ENCODE measurements around the gene ZNF687.
A peak's percentile ranks its signal among the peaks of the same experiment; 100 is the strongest.

The ZNF687 gene

DNA sequence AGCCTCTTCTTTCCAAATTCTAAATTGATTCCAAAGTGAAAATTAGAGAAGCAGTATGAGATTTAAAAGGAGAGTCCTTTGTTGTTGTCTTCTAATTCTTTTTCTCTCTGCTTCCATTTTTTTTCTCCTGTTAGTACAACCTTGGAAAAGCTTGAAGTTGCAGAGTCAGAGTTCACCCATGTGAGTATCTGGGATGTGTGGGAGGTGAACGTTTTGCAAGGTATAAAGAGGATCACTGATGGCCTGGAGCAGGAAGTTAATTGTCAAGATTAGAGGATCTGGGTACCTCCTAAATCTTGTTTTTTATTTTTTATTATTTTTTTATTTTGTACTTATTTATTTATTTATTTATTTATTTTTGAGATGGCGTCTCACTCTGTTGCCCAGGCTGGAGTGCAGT, 35.3 kb upstream of the ZNF687 start:
- POLR2A ChIA-PET, result interaction anchor here (0.8 to 1.0 kb wide), 2 partner anchors 8 to 57 kb away, joined by 3 to 5 read pairs; partner anchors contain the start of genes PSMD4 and VPS72
- TF ChIP-seq SP1 (IDR thresholded peaks at IDR 0.05) (no peak), PKNOX1 (IDR thresholded peaks at IDR 0.05) (no peak), BHLHE40 (IDR thresholded peaks at IDR 0.05; ENCODE audit: borderline replicate concordance) (no peak), ARNT (IDR thresholded peaks at IDR 0.05) (no peak), HDGF (IDR thresholded peaks at IDR 0.05; ENCODE audit: borderline replicate concordance) (no peak), FOXK2 (IDR thresholded peaks at IDR 0.05) (no peak), CTBP1 (IDR thresholded peaks at IDR 0.05; ENCODE audit: borderline replicate concordance) (no peak), ELF4 (IDR thresholded peaks at IDR 0.05) (no peak), ZNF384 (IDR thresholded peaks at IDR 0.05) (no peak), FOXM1 (IDR thresholded peaks at IDR 0.05; ENCODE audit: borderline replicate concordance) (no peak)
- CTCF ChIA-PET, result interaction anchor here (1.1 kb wide), 1 partner anchor 12 kb away, joined by 5 read pairs; no protein-coding TSS in a partner anchor
- DNase-seq (ENCODE audit: extremely low spot score), result no peak

DNA sequence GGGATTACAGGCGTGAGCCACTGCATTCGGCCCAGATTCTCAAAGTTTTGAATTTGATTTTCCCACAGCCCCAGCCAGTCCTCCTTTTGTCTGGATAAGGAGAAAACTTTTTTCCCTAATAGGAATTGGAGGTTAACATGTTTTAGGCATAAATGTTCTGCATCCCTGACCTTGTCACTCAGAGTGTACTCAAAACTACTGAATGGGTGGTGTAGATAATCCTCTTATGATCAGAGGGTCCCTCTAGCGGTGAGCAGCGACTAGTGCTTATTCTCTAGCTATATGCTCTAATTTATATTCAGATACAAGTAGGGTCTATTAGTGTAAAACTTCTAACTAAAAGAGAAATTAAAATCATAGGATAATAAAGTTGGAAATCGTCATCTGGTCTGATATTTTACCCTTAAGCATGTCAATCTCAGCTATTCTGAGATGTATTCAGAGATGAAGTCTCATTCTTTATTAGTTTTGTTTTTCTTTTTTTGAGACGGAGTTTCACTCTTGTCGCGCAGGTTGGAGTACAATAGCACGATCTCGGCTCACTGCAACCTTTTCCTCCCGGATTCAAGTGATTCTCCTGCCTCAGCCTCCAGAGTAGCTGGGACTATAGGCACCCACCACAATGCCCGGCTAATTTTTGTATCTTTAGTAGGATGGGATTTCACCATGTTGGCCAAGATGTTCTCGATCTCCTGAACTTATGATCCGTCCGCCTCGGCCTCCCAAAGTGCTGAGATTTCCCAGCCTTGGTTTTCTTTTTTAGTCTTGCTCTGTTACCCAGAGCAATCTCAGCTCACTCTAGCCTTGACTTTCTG, 30.2 kb upstream of the ZNF687 start:
- TF ChIP-seq FOXA1 (IDR thresholded peaks at IDR 0.05), result no peak
- peak; percentile 86 for TF ChIP-seq PKNOX1 (IDR thresholded peaks at IDR 0.05)
- CTCF ChIA-PET, result interaction anchor here (0.5 to 1.4 kb wide), 20 partner anchors 9 to 152 kb away, joined by 3 to 9 read pairs (median 4); no protein-coding TSS in a partner anchor
- POLR2A ChIA-PET, result interaction anchor here (0.8 to 2.5 kb wide), 5 partner anchors 17 to 62 kb away, joined by 3 to 14 read pairs (median 8); partner anchors contain the start of genes VPS72 and ZNF687
- DNase-seq (ENCODE audit: extremely low spot score), result peak; percentile 74

DNA sequence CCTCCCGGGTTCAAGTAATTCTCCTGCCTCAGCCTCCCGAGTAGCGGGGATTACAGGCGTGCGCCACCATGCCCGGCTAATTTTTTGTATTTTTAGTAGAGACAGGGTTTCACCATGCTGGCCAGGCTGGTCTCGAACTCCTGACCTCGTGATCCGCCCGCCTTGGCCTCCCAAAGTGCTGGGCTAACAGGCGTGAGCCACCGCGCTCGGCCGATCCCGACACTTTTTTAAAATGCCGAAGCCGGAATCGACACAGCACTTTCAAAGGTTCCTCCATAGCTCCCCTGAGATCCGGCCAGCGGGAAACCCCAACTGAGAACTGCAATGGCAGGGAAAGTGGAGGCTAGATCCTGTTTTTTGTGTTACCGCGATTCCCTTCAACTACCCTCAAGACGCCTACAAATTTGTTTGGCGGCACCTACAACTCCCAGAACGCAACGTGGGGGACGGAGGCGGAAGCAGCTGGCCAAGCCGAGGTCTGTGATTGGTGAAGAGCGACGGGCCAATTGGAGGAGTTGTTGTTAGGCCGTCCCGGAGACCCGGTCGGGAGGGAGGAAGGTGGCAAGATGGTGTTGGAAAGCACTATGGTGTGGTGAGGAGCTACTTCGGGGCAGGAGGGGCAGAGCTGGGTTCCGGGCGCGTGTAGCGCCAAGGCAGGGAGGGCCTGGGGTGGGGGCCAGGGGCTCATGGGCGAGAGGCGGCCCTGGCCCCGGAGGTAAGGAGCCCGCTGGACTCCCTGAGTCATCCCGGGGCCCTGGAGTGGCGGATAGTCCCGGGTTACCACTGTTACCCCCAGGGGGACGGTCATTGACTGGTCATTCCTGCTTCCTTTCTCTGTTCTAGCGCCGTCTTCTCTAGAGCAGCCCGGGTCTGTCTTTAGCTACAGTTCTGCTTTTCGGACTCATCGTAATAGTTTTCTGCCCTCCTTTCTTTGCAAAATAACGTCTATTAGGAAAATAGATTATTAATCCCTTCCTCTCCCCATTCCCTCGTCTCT, 27.6 kb upstream of the ZNF687 start, which contains the start of gene PSMD4:
Gene PSMD4, plus strand, starts transcription at position 518 of the 997 bp plus-strand sequence. Its CDS starts 49 bp downstream, at position 567.
- ChIA-PET CTCF (interaction anchor here (0.5 to 1.2 kb wide), 2 partner anchors 152 to 158 kb away, joined by 4 to 5 read pairs; no protein-coding TSS in a partner anchor), POLR2A (interaction anchor here (0.6 to 2.2 kb wide), 18 partner anchors 8 to 486 kb away, joined by 3 to 27 read pairs (median 4); partner anchors contain the start of genes MINDY1, PIP5K1A, VPS72 and ZNF687)
- DNase-seq (ENCODE audit: extremely low spot score), result peak; percentile 99
- TF ChIP-seq L3MBTL2 (conservative IDR thresholded peaks at IDR 0.05) (peak; percentile 91), BHLHE40 (IDR thresholded peaks at IDR 0.05; ENCODE audit: borderline replicate concordance) (no peak), CTBP1 (IDR thresholded peaks at IDR 0.05; ENCODE audit: borderline replicate concordance) (no peak), FOXM1 (IDR thresholded peaks at IDR 0.05; ENCODE audit: borderline replicate concordance) (no peak), TARDBP (IDR thresholded peaks at IDR 0.05) (no peak), ZNF384 (IDR thresholded peaks at IDR 0.05) (no peak), FOXA1 (IDR thresholded peaks at IDR 0.05) (no peak), HDGF (IDR thresholded peaks at IDR 0.05; ENCODE audit: borderline replicate concordance) (no peak), NFRKB (IDR thresholded peaks at IDR 0.05) (no peak), SP1 (IDR thresholded peaks at IDR 0.05) (no peak), FOXK2 (IDR thresholded peaks at IDR 0.05) (no peak), ELF4 (IDR thresholded peaks at IDR 0.05) (peak; percentile 93), SUZ12 (IDR thresholded peaks at IDR 0.05) (no peak), LEF1 (IDR thresholded peaks at IDR 0.05; ENCODE audit: borderline replicate concordance) (no peak), ARNT (IDR thresholded peaks at IDR 0.05) (no peak), PKNOX1 (IDR thresholded peaks at IDR 0.05) (no peak)

DNA sequence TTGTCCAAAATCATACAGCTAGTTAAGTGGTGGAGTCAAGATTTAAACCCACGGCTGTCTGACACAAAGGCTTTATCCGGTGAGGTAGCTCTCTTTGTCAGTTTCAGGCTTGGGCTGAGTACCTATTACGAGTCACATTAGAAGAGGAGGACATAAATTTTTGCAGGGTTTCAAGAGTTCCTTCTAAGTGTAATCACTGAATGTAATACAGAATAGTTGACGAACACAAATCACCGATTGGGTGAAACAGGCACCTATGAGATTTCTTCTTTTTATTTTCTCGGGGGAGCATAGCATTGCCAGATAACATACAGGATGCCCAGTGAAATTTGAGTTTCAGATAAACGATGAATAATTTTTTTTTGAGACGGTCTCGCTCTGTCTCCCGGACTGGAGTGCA, 26.7 kb upstream of the ZNF687 start:
- ChIA-PET CTCF (interaction anchor here (1.1 kb wide), 1 partner anchor 19 kb away, joined by 3 read pairs; no protein-coding TSS in a partner anchor), POLR2A (interaction anchor here (0.7 to 2.2 kb wide), 12 partner anchors 11 to 249 kb away, joined by 3 to 27 read pairs (median 6); partner anchors contain the start of genes MINDY1, PIP5K1A, VPS72 and ZNF687)
- TF ChIP-seq ELF4 (IDR thresholded peaks at IDR 0.05) (no peak), ZNF384 (IDR thresholded peaks at IDR 0.05) (no peak)
- no peak for DNase-seq (ENCODE audit: extremely low spot score)

GRCh38 chr1:151259351-151259750, 22.7 kb upstream of the ZNF687 start:
- DNase-seq (ENCODE audit: extremely low spot score), result no peak
- POLR2A ChIA-PET, result no interaction called here
- TF ChIP-seq L3MBTL2 (conservative IDR thresholded peaks at IDR 0.05), result no peak
- no peak for TF ChIP-seq LEF1 (IDR thresholded peaks at IDR 0.05; ENCODE audit: borderline replicate concordance)
- no peak for TF ChIP-seq HDGF (IDR thresholded peaks at IDR 0.05; ENCODE audit: borderline replicate concordance)
- no peak for TF ChIP-seq TARDBP (IDR thresholded peaks at IDR 0.05)
- TF ChIP-seq FOXA1 (IDR thresholded peaks at IDR 0.05), result no peak
- TF ChIP-seq SP1 (IDR thresholded peaks at IDR 0.05), result no peak
- TF ChIP-seq NFRKB (IDR thresholded peaks at IDR 0.05), result no peak
- TF ChIP-seq ARNT (IDR thresholded peaks at IDR 0.05), result no peak
- no peak for TF ChIP-seq FOXM1 (IDR thresholded peaks at IDR 0.05; ENCODE audit: borderline replicate concordance)
- TF ChIP-seq SUZ12 (IDR thresholded peaks at IDR 0.05), result no peak
- no peak for TF ChIP-seq PKNOX1 (IDR thresholded peaks at IDR 0.05)
- no peak for TF ChIP-seq ZNF384 (IDR thresholded peaks at IDR 0.05)
- TF ChIP-seq CTBP1 (IDR thresholded peaks at IDR 0.05; ENCODE audit: borderline replicate concordance), result no peak
- no peak for TF ChIP-seq ELF4 (IDR thresholded peaks at IDR 0.05)
- TF ChIP-seq FOXK2 (IDR thresholded peaks at IDR 0.05), result no peak
- CTCF ChIA-PET, result no interaction called here

Measured in HEK293T (cell line).